ENCODE data around the gene PALD1. TPM values are rescaled to one million over a fixed set of nuclear protein-coding genes. Genes with fewer than 3 reads are reported as not detected.
"Not testable (repeated sequence)": the region's sequence is repeated elsewhere in the genome, so short reads cannot be mapped to it uniquely, and the experiment has no call there.

PALD1 gene
- polyA plus RNA-seq, 1 of the 3 experiments (the other 2 are of a cell fraction): 0.16 TPM

GRCh38 chr10:70607936-70608335 is 129.4 kb downstream of the PALD1 start:
- Histone ChIP-seq H3K79me2 (ENCODE audit: insufficient read depth) (no peaks in the 10 kb centered on the region), H3K9me3 (no peaks in the 10 kb centered on the region), H3K27me3 (ENCODE audit: insufficient read depth) (no peaks in the 10 kb centered on the region), H3K27ac (ENCODE audit: low read depth in 2 of 2, low read length in 1 of 2) (no peak overlapping the region), H2AFZ (ENCODE audit: low read depth) (no peak overlapping the region), H3K9ac (no peak overlapping the region), H3K4me1 (ENCODE audit: control insufficient read depth in 1 of 2, insufficient read depth in 2 of 2, low read depth in 1 of 2, low read length in 1 of 2) (no peaks in the 10 kb centered on the region), H4K20me1 (ENCODE audit: insufficient read depth) (no peaks in the 10 kb centered on the region), H3K9me2 (no peaks in the 10 kb centered on the region), H3F3A (replicated peaks; ENCODE audit: insufficient read depth) (no peaks in the 10 kb centered on the region), H3K4me3 (ENCODE audit: low read depth in 2 of 2, low read length in 1 of 2) (no peak overlapping the region), H3K4me2 (no peak overlapping the region), H3K36me3 (replicated peaks in 1 of 2; ENCODE audit: control insufficient read depth in 1 of 2, insufficient read depth in 2 of 2, low read length in 1 of 2) (no peaks in the 10 kb centered on the region)
- no peak for DNase-seq
- TF ChIP-seq PBX3 (IDR thresholded peaks at IDR 0.05) (no peak), TEAD4 (IDR thresholded peaks at IDR 0.05; ENCODE audit: borderline replicate concordance, insufficient read depth) (no peak), NFIC (IDR thresholded peaks at IDR 0.05; ENCODE audit: borderline replicate concordance) (no peak), TAF1 (IDR thresholded peaks at IDR 0.05; ENCODE audit: borderline replicate concordance, low read depth, low read length) (no peak), MXI1 (IDR thresholded peaks at IDR 0.05; ENCODE audit: low read depth, low read length) (no peak), USF2 (IDR thresholded peaks at IDR 0.05; ENCODE audit: borderline replicate concordance, low read depth, low read length) (no peak), MAX (IDR thresholded peaks at IDR 0.05; ENCODE audit: low read depth) (no peak), CTCF (IDR thresholded peaks at IDR 0.05) (no peak), RFX5 (IDR thresholded peaks at IDR 0.05; ENCODE audit: low read length) (no peak), FOXJ3 (CRISPR knock-in tag; IDR thresholded peaks at IDR 0.05) (no peak), FOSL2 (IDR thresholded peaks at IDR 0.05; ENCODE audit: borderline replicate concordance, low read depth) (no peak), GABPA (IDR thresholded peaks at IDR 0.05; ENCODE audit: low read depth) (no peak)
- WGBS (ENCODE audit: low lambda C conversion rate): 60% methylated on average over 4 of the region's 4 CpGs
- ChIA-PET CTCF (no interaction called here), POLR2A (no interaction called here)

GRCh38 chr10:70613941-70614340 is 135.4 kb downstream of the PALD1 start:
- H3K9ac ChIP-seq: no peak overlapping the region
- H3K4me3 ChIP-seq (ENCODE audit: low read depth in 2 of 2, low read length in 1 of 2): no peak overlapping the region
- no peaks in the 10 kb centered on the region for H3K9me2 ChIP-seq
- H4K20me1 ChIP-seq (ENCODE audit: insufficient read depth): no peaks in the 10 kb centered on the region
- no peak for DNase-seq
- H3F3A ChIP-seq (replicated peaks; ENCODE audit: insufficient read depth): no peaks in the 10 kb centered on the region
- ChIA-PET POLR2A (no interaction called here), CTCF (interaction anchor here (0.7 kb wide), 1 partner anchor 292 kb away, joined by 3 read pairs; no protein-coding TSS in a partner anchor)
- H3K27me3 ChIP-seq (ENCODE audit: insufficient read depth): no peaks in the 10 kb centered on the region; the same call in 1 of the 2 replicates
- TF ChIP-seq RFX5 (IDR thresholded peaks at IDR 0.05; ENCODE audit: low read length) (no peak), REST (IDR thresholded peaks at IDR 0.05; ENCODE audit: low read depth, low read length) (no peak)
- WGBS (ENCODE audit: low lambda C conversion rate): 51% methylated on average over 2 of the region's 2 CpGs
- no peaks in the 10 kb centered on the region for H3K4me1 ChIP-seq (ENCODE audit: control insufficient read depth in 1 of 2, insufficient read depth in 2 of 2, low read depth in 1 of 2, low read length in 1 of 2)
- H3K36me3 ChIP-seq (replicated peaks in 1 of 2; ENCODE audit: control insufficient read depth in 1 of 2, insufficient read depth in 2 of 2, low read length in 1 of 2): no peaks in the 10 kb centered on the region
- H3K9me3 ChIP-seq: no peaks in the 10 kb centered on the region
- H2AFZ ChIP-seq (ENCODE audit: low read depth): no peak overlapping the region
- H3K79me2 ChIP-seq (ENCODE audit: insufficient read depth): no peaks in the 10 kb centered on the region
- no peak overlapping the region for H3K4me2 ChIP-seq
- no peak overlapping the region for H3K27ac ChIP-seq (ENCODE audit: low read depth in 2 of 2, low read length in 1 of 2)

- 28% methylated on average over 3 of the region's 3 CpGs for WGBS (ENCODE audit: low lambda C conversion rate)
- H3K27me3 ChIP-seq (ENCODE audit: insufficient read depth); H3K9me3 ChIP-seq; H3K9ac ChIP-seq; POLR2A ChIA-PET; H3K27ac ChIP-seq (ENCODE audit: low read depth in 2 of 2, low read length in 1 of 2); H3K4me1 ChIP-seq (ENCODE audit: control insufficient read depth in 1 of 2, insufficient read depth in 2 of 2, low read depth in 1 of 2, low read length in 1 of 2); H3F3A ChIP-seq (replicated peaks; ENCODE audit: insufficient read depth); H2AFZ ChIP-seq (ENCODE audit: low read depth); DNase-seq; H3K4me3 ChIP-seq (ENCODE audit: low read depth in 2 of 2, low read length in 1 of 2); H4K20me1 ChIP-seq (ENCODE audit: insufficient read depth); H3K79me2 ChIP-seq (ENCODE audit: insufficient read depth); H3K36me3 ChIP-seq (replicated peaks in 1 of 2; ENCODE audit: control insufficient read depth in 1 of 2, insufficient read depth in 2 of 2, low read length in 1 of 2); H3K9me2 ChIP-seq; H3K4me2 ChIP-seq: not testable (repeated sequence)
- CTCF ChIA-PET: interaction anchor here (0.7 kb wide), 1 partner anchor 291 kb away, joined by 3 read pairs; no protein-coding TSS in a partner anchor
Observed at GRCh38 chr10:70614364-70614763, 135.8 kb downstream of the PALD1 start.

Measured in SK-N-SH (cell line).